Measurements from ENCODE around the gene NPR2.

Gene NPR2

GRCh38 chr9:35818341-35818740 is 26.9 kb downstream of the NPR2 start:
- Mint-ChIP-seq H3K36me3 (ENCODE audit: low read depth) (peaks cover 3% of the 10 kb centered on the region), H3K27me3 (ENCODE audit: low read depth) (peaks cover 4% of the 10 kb centered on the region), H3K4me3 (no peak overlapping the region), H3K9me3 (no peaks in the 10 kb centered on the region), H3K4me1 (ENCODE audit: low read depth) (peaks cover 10% of the 10 kb centered on the region), H3K27ac (no peak overlapping the region)
- no peak for DNase-seq (ENCODE audit: low spot score)

DNA sequence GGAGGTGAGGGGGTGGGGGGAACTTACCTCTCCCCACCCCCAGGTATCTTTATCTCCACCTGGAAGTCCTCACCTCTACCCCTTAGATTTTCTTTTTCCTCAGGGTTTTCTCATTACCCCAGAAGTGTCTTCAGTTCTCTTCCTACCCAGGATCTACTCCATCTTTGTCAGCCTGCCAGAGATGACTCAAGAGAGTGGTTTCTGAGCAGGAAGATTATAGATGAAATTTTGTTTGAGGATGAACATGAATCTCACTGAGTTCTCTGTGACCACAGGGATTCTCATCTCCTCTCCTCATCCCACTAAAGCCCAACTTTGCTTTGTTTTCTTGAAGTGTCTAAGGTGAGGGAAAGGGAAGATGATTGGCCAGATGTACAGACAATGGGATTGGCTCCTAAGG is 28.7 kb downstream of the NPR2 start:
- H3K27ac Mint-ChIP-seq = no peak overlapping the region
- peaks cover 4% of the 10 kb centered on the region for H3K27me3 Mint-ChIP-seq (ENCODE audit: low read depth)
- no peaks in the 10 kb centered on the region for H3K9me3 Mint-ChIP-seq
- peaks cover 3% of the 10 kb centered on the region for H3K36me3 Mint-ChIP-seq (ENCODE audit: low read depth)
- H3K4me3 Mint-ChIP-seq = no peak overlapping the region
- peaks cover 6% of the 10 kb centered on the region for H3K4me1 Mint-ChIP-seq (ENCODE audit: low read depth)
- no peak for DNase-seq (ENCODE audit: low spot score)

DNA sequence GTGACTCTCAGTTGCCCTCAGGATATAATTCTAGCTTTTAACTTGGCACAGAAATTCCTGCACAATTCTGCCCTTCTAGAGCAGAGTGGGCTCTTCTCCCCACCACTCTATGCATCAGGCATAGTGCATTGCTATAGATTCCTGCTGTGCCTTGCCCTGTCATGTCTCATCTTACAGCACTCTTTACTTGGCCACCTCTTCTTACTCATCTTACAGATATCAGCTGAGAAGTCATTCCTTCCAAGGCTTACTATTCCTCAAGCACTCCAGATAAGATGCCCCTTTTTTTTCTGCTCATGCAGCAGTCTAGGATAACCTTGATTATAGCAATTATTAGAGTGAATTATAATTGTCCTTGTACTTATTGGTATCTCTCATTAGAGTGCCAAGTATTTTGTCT is 31.5 kb downstream of the NPR2 start:
- Mint-ChIP-seq H3K9me3 (no peaks in the 10 kb centered on the region), H3K27me3 (ENCODE audit: low read depth) (peaks cover 3% of the 10 kb centered on the region), H3K4me3 (no peak overlapping the region), H3K36me3 (ENCODE audit: low read depth) (no peaks in the 10 kb centered on the region), H3K4me1 (ENCODE audit: low read depth) (peaks cover 6% of the 10 kb centered on the region), H3K27ac (no peak overlapping the region)
- DNase-seq (ENCODE audit: low spot score) = no peak

DNA sequence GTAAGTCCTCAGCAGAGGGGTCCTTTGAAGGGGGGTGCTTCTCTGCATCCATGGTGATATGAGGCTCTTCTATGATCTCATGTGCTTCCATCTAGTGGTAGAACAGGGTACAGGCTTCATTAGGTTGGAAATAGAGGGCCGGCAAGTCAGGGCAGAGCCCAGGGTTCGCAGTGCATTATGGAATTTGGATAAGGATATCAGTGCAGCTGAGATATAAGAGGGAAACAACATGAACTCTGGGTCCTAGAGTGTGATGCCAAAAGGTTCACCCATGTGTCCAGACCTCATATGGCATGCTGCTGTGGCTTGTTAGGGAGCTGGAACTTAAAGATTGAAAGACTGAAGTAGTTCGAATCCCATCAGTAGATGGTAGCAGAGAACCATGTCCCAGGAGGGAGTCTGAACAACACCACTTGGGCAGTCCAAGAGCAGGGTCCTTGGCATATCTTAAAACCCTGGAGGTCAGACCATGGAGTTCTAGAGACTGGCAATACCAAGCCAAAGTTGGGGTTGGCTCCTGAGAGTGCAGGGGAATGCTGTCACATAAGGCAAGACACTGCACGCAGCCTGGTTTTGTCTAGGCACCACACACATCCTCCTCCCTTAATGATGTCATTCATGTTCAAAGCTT is 34.8 kb downstream of the NPR2 start:
- Mint-ChIP-seq H3K27me3 (ENCODE audit: low read depth) (peaks cover 3% of the 10 kb centered on the region), H3K9me3 (no peaks in the 10 kb centered on the region), H3K4me1 (ENCODE audit: low read depth) (peaks cover 16% of the 10 kb centered on the region), H3K27ac (no peak overlapping the region), H3K36me3 (ENCODE audit: low read depth) (no peaks in the 10 kb centered on the region), H3K4me3 (no peak overlapping the region)
- DNase-seq (ENCODE audit: low spot score) = no peak

- no peak overlapping the region for H3K27ac Mint-ChIP-seq
- no peaks in the 10 kb centered on the region for H3K9me3 Mint-ChIP-seq
- peaks cover 16% of the 10 kb centered on the region for H3K4me1 Mint-ChIP-seq (ENCODE audit: low read depth)
- peak overlapping the region; percentile 35 for H3K4me3 Mint-ChIP-seq
- peaks cover 3% of the 10 kb centered on the region for H3K27me3 Mint-ChIP-seq (ENCODE audit: low read depth)
- no peak for DNase-seq (ENCODE audit: low spot score)
- H3K36me3 Mint-ChIP-seq (ENCODE audit: low read depth) = no peaks in the 10 kb centered on the region
These were observed 36.1 kb downstream of the NPR2 start for GRCh38 chr9:35827486-35827885.

- H3K4me3 Mint-ChIP-seq = peak within 1 kb of the TSS; percentile 93
- peak within 1 kb of the TSS; percentile 85 for H3K27ac Mint-ChIP-seq
- no peaks in the 10 kb centered on the region for H3K9me3 Mint-ChIP-seq
- H3K36me3 Mint-ChIP-seq (ENCODE audit: low read depth) = no peaks in the 10 kb centered on the region
- peak; percentile 22 for DNase-seq (ENCODE audit: low spot score)
- peaks cover 3% of the 10 kb centered on the region for H3K27me3 Mint-ChIP-seq (ENCODE audit: low read depth)
- H3K4me1 Mint-ChIP-seq (ENCODE audit: low read depth) = peaks cover 20% of the 10 kb centered on the region
These were observed 37.3 kb downstream of the NPR2 start, which contains the start of gene FAM221B for GRCh38 chr9:35828716-35829083. FAM221B (minus strand) TSS chr9:35828732; CDS start chr9:35826161, 2,571 bp downstream.

DNA sequence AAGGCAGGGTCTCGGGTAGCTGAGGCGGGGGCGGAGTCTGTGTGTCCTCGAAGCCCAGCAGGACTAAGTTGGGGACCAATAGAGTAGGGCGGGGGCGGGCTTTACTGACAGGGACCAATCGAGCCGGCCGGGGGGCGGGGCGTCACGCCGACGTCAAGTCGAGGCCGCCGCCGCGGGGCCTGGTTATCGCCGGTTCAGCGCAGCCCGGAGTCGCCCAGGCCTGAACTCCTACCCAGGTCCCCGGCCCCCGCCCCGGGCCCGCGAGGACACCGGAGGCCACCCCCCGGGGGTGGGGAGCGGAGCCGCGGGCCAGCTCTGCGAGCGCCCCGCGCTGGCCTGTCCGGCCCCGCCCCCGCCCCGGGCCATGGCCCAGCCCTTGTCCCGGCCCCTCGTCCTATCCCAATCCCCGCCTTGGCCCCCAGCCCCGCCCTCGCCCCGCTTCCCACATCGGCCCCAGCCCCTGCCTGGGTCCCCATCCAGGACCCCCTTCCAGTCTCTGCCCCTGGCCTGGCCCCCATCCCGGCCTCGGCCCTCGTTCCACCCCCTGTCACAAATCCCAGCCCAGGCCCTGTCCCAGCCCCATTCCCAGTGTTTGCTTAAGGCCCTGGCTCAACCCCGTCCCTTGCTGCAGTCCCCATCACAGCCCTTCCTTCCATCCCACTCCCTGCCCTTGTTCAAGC is 37.8 kb downstream of the NPR2 start, which contains the start of gene TMEM8B:
Gene TMEM8B, plus strand, starts transcription at position 145 of the 680 bp plus-strand sequence. Its CDS starts 220 bp downstream, at position 365.
- Mint-ChIP-seq H3K27me3 (ENCODE audit: low read depth) (peaks cover 3% of the 10 kb centered on the region), H3K9me3 (no peaks in the 10 kb centered on the region), H3K36me3 (ENCODE audit: low read depth) (no peaks in the 10 kb centered on the region), H3K4me3 (peak within 1 kb of the TSS; percentile 93), H3K4me1 (ENCODE audit: low read depth) (peaks cover 21% of the 10 kb centered on the region), H3K27ac (peak within 1 kb of the TSS; percentile 85)
- DNase-seq (ENCODE audit: low spot score) = peak; percentile 89

GRCh38 chr9:35829764-35830096 is 38.3 kb downstream of the NPR2 start:
- H3K9me3 Mint-ChIP-seq = no peaks in the 10 kb centered on the region
- H3K4me1 Mint-ChIP-seq (ENCODE audit: low read depth) = peaks cover 23% of the 10 kb centered on the region
- H3K27ac Mint-ChIP-seq = peak overlapping the region; percentile 85
- H3K27me3 Mint-ChIP-seq (ENCODE audit: low read depth) = peaks cover 3% of the 10 kb centered on the region
- H3K4me3 Mint-ChIP-seq = peak overlapping the region; percentile 86
- no peak for DNase-seq (ENCODE audit: low spot score)
- H3K36me3 Mint-ChIP-seq (ENCODE audit: low read depth) = no peaks in the 10 kb centered on the region

- no peaks in the 10 kb centered on the region for H3K36me3 Mint-ChIP-seq (ENCODE audit: low read depth)
- H3K4me1 Mint-ChIP-seq (ENCODE audit: low read depth) = peaks cover 22% of the 10 kb centered on the region
- H3K27ac Mint-ChIP-seq = no peak overlapping the region
- no peak for DNase-seq (ENCODE audit: low spot score)
- peaks cover 3% of the 10 kb centered on the region for H3K27me3 Mint-ChIP-seq (ENCODE audit: low read depth)
- H3K9me3 Mint-ChIP-seq = no peaks in the 10 kb centered on the region
- H3K4me3 Mint-ChIP-seq = no peak overlapping the region
These were observed 39.6 kb downstream of the NPR2 start for GRCh38 chr9:35831040-35831439.

- Mint-ChIP-seq H3K9me3 (no peaks in the 10 kb centered on the region), H3K4me1 (ENCODE audit: low read depth) (peaks cover 20% of the 10 kb centered on the region), H3K36me3 (ENCODE audit: low read depth) (no peaks in the 10 kb centered on the region), H3K27ac (no peak overlapping the region), H3K4me3 (no peak overlapping the region), H3K27me3 (ENCODE audit: low read depth) (no peaks in the 10 kb centered on the region)
- DNase-seq (ENCODE audit: low spot score) = no peak
These were observed 41.4 kb downstream of the NPR2 start for GRCh38 chr9:35832814-35833213.

GRCh38 chr9:35834260-35835215 is 43.1 kb downstream of the NPR2 start:
- no peaks in the 10 kb centered on the region for H3K27me3 Mint-ChIP-seq (ENCODE audit: low read depth)
- peaks cover 13% of the 10 kb centered on the region for H3K4me1 Mint-ChIP-seq (ENCODE audit: low read depth)
- DNase-seq (ENCODE audit: low spot score) = no peak
- no peaks in the 10 kb centered on the region for H3K36me3 Mint-ChIP-seq (ENCODE audit: low read depth)
- H3K4me3 Mint-ChIP-seq = no peak overlapping the region
- H3K9me3 Mint-ChIP-seq = no peaks in the 10 kb centered on the region
- no peak overlapping the region for H3K27ac Mint-ChIP-seq

GRCh38 chr9:35835216-35835632 is 43.8 kb downstream of the NPR2 start:
- Mint-ChIP-seq H3K27ac (no peak overlapping the region), H3K36me3 (ENCODE audit: low read depth) (no peaks in the 10 kb centered on the region), H3K27me3 (ENCODE audit: low read depth) (no peaks in the 10 kb centered on the region), H3K4me3 (no peak overlapping the region), H3K9me3 (no peaks in the 10 kb centered on the region), H3K4me1 (ENCODE audit: low read depth) (peaks cover 7% of the 10 kb centered on the region)
- no peak for DNase-seq (ENCODE audit: low spot score)

DNA sequence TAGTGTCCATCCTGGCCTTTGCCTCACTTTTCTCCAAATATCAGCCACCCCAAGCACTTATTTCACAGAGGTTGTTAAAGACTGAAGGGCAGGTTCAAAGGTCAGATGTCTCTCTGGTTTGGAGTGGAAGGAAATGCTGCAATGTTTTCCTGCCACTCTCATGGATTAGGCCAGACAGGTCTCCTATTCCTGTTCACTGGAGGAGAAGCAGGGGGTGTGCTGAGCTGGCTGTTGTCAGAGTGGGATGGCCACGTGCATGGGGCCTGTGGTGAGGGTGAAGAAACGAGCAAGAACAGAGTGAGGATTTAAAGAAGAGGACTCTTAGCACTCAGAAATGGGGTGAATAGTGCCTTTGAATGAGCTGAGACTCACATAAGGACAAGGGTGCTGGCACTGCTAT is 44.4 kb downstream of the NPR2 start:
- H3K27ac Mint-ChIP-seq = no peak overlapping the region
- no peaks in the 10 kb centered on the region for H3K9me3 Mint-ChIP-seq
- no peak for DNase-seq (ENCODE audit: low spot score)
- no peaks in the 10 kb centered on the region for H3K36me3 Mint-ChIP-seq (ENCODE audit: low read depth)
- no peak overlapping the region for H3K4me3 Mint-ChIP-seq
- H3K4me1 Mint-ChIP-seq (ENCODE audit: low read depth) = peaks cover 7% of the 10 kb centered on the region
- no peaks in the 10 kb centered on the region for H3K27me3 Mint-ChIP-seq (ENCODE audit: low read depth)

GRCh38 chr9:35836595-35836994 is 45.2 kb downstream of the NPR2 start:
- Mint-ChIP-seq H3K9me3 (no peaks in the 10 kb centered on the region), H3K27me3 (ENCODE audit: low read depth) (no peaks in the 10 kb centered on the region), H3K36me3 (ENCODE audit: low read depth) (no peaks in the 10 kb centered on the region), H3K4me3 (no peak overlapping the region), H3K4me1 (ENCODE audit: low read depth) (peaks cover 7% of the 10 kb centered on the region), H3K27ac (no peak overlapping the region)
- no peak for DNase-seq (ENCODE audit: low spot score)
